Liver (tissue), 9 donors: ENCODE results near the gene NAV2. TPM values are rescaled to one million over a fixed set of nuclear protein-coding genes. Genes with fewer than 3 reads are reported as not detected.

Experiments used
- DNase-seq: peaks from one replicate; pipeline ENCODE4 v3.0.0-alpha.2; 2017; ENCODE audit warnings: low spot score
- H3K27ac ChIP-seq, 2 donors: one replicate each; pipeline ENCODE4 v1.7.0; 2013; ENCODE audit warnings: inconsistent platforms in 2 of 2, low read length in 2 of 2, control low read depth in 1 of 2, low read depth in 1 of 2, mild to moderate bottlenecking in 1 of 2
- H3K27me3 ChIP-seq, 4 donors: one replicate each; pipeline versions ENCODE4 v1.6.1 to v1.7.0; 2013; ENCODE audit warnings: low read length in 3 of 4, inconsistent platforms in 1 of 4, mild to moderate bottlenecking in 1 of 4, moderate library complexity in 1 of 4; ENCODE audit not compliant: control insufficient read depth in 4 of 4, insufficient read depth in 4 of 4
- H3K36me3 ChIP-seq, 4 donors: one replicate each; pipeline versions ENCODE4 v1.6.1 to v1.7.0; 2013; ENCODE audit warnings: low read length in 3 of 4, mild to moderate bottlenecking in 3 of 4, low read depth in 1 of 4, moderate library complexity in 1 of 4; ENCODE audit not compliant: control insufficient read depth in 4 of 4, insufficient read depth in 3 of 4
- H3K4me1 ChIP-seq, 4 donors: one replicate each; pipeline versions ENCODE4 v1.6.1 to v1.7.0; 2013; ENCODE audit warnings: low read length in 3 of 4, mild to moderate bottlenecking in 3 of 4, moderate library complexity in 1 of 4; ENCODE audit not compliant: control insufficient read depth in 4 of 4, insufficient read depth in 4 of 4
- H3K4me3 ChIP-seq, 3 donors: one replicate each; pipeline versions ENCODE4 v1.6.1 to v1.7.0; 2013; ENCODE audit warnings: low read length in 3 of 3, control low read depth in 1 of 3, low read depth in 1 of 3, mild to moderate bottlenecking in 1 of 3
- H3K9ac ChIP-seq, 2 donors: one replicate each; pipeline ENCODE4 v1.7.0; 2013; ENCODE audit warnings: low read length in 2 of 2, mild to moderate bottlenecking in 2 of 2, moderate library complexity in 2 of 2, control low read depth in 1 of 2, low read depth in 1 of 2
- H3K9me3 ChIP-seq, 4 donors: one replicate each; pipeline versions ENCODE4 v1.6.1 to v1.7.0; 2013; ENCODE audit warnings: low read length in 3 of 4; ENCODE audit not compliant: control insufficient read depth in 4 of 4
- ATF3 ChIP-seq: IDR thresholded peaks from 2 replicates; pipeline ENCODE4 v1.6.1; 2016; ENCODE audit warnings: antibody characterized with exemption
- EGR1 ChIP-seq, 2 donors: IDR thresholded peaks; 2 replicates each; pipeline ENCODE4 v1.6.1; 2016 to 2018; ENCODE audit warnings: antibody characterized with exemption in 2 of 2, low read depth in 2 of 2
- FOXA1 ChIP-seq: IDR thresholded peaks from 2 replicates; pipeline ENCODE4 v1.6.1; 2016; ENCODE audit warnings: antibody characterized with exemption
- FOXA2 ChIP-seq: IDR thresholded peaks from 2 replicates; pipeline ENCODE4 v1.6.1; 2016; ENCODE audit warnings: antibody characterized with exemption
- GABPA ChIP-seq, 2 donors: IDR thresholded peaks in 1 of 2; conservative IDR thresholded peaks in 1 of 2; 2 replicates each; pipeline ENCODE4 v1.6.1; 2016; ENCODE audit warnings: antibody characterized with exemption in 2 of 2, mild to moderate bottlenecking in 1 of 2, moderate library complexity in 1 of 2
- JUND ChIP-seq, 2 donors: IDR thresholded peaks; 2 replicates each; pipeline ENCODE4 v1.6.1; 2016; ENCODE audit warnings: antibody characterized with exemption in 2 of 2
- MAX ChIP-seq: IDR thresholded peaks from 2 replicates; pipeline ENCODE4 v1.6.1; 2016; ENCODE audit warnings: antibody characterized with exemption
- RAD21 ChIP-seq, 2 donors: IDR thresholded peaks; 2 replicates each; pipeline ENCODE4 v1.6.1; 2016; ENCODE audit warnings: antibody characterized with exemption in 2 of 2, mild to moderate bottlenecking in 2 of 2
- REST ChIP-seq: IDR thresholded peaks from 2 replicates; pipeline ENCODE4 v1.6.1; 2016; ENCODE audit warnings: antibody characterized with exemption, mild to moderate bottlenecking
- RXRA ChIP-seq, 2 donors: IDR thresholded peaks; 2 replicates each; pipeline ENCODE4 v1.6.1; 2017 to 2018; ENCODE audit warnings: antibody characterized with exemption in 2 of 2, mild to moderate bottlenecking in 1 of 2
- SP1 ChIP-seq: IDR thresholded peaks from 2 replicates; pipeline ENCODE4 v1.6.1; 2018; ENCODE audit warnings: antibody characterized with exemption, mild to moderate bottlenecking
- YY1 ChIP-seq: IDR thresholded peaks from 2 replicates; pipeline ENCODE4 v1.6.1; 2016; ENCODE audit warnings: antibody characterized with exemption, mild to moderate bottlenecking
- ZBTB33 ChIP-seq: IDR thresholded peaks from 2 replicates; pipeline ENCODE4 v1.6.1; 2016; ENCODE audit warnings: antibody characterized with exemption
- WGBS: extraction: QIAGEN DNeasy Blood & Tissue Kit; methylation state at CpG from one replicate; pipeline ENCODE4 v1.1.7; 2013; 5-methylcytosine and 5-hydroxymethylcytosine counted together
- polyA plus RNA-seq, 2 donors: library from polyadenylated mRNA; stranded (reverse) in 1 of 2; unstranded in 1 of 2; fragments of 200-250 nt in 1 of 2; fragments of >200 nt in 1 of 2; fragmentation: Nextera tagmentation in 1 of 2; extraction: Ambion mirVana in 1 of 2; gene quantifications; one replicate each; pipeline versions ENCODE4 v1.2.1 to v1.2.3, GENCODE V29; 2013 to 2015
- total RNA-seq, 2 donors: library from RNA; depleted of rRNA; stranded (reverse); fragments of >200 nt; gene quantifications; one replicate each; pipeline ENCODE4 v1.2.3, GENCODE V29; 2014
- donor health status: healthy.
- donor health status: healthy.
- donor health status: healthy.
- donor health status: healthy.
- donor health status: healthy.

NAV2 gene
- total and polyA plus RNA-seq, 4 donors, result 6.3 to 20.5 (median 11.6) TPM

- TF ChIP-seq MAX, result no peak
- no peak for TF ChIP-seq ZBTB33
- no peak for TF ChIP-seq FOXA1
- TF ChIP-seq RXRA (IDR thresholded peaks at IDR 0.05), result no peak
- no peak for TF ChIP-seq ATF3
- no peak for TF ChIP-seq GABPA (IDR thresholded peaks at IDR 0.05 in 1 of 2, conservative IDR thresholded peaks at IDR 0.05 in 1 of 2)
- TF ChIP-seq SP1, result no peak
- TF ChIP-seq RAD21 (IDR thresholded peaks at IDR 0.05), result no peak
- no peak for TF ChIP-seq EGR1 (IDR thresholded peaks at IDR 0.05; ENCODE audit: low read depth in 2 of 2)
- no peak for TF ChIP-seq FOXA2
- TF ChIP-seq YY1, result no peak
- no peak for TF ChIP-seq REST
- 96% methylated on average over 10 of the region's 10 CpGs for WGBS
- no peaks in the 10 kb centered on the region for H3K4me1 ChIP-seq
- H3K4me3 ChIP-seq, result no peak overlapping the region
- no peak overlapping the region for H3K9ac ChIP-seq
- no peaks in the 10 kb centered on the region for H3K9me3 ChIP-seq
- DNase-seq, result no peak
- peaks cover 6 to 77% (median 57%) of the 10 kb centered on the region in 4 donors for H3K36me3 ChIP-seq
- no peaks in the 10 kb centered on the region for H3K27me3 ChIP-seq
- H3K27ac ChIP-seq, result no peak overlapping the region
Measured at GRCh38 chr11:20105427-20105826, 392.8 kb downstream of the NAV2 start.

- Histone ChIP-seq H3K4me1 (no peaks in the 10 kb centered on the region), H3K9me3 (no peaks in the 10 kb centered on the region), H3K36me3 (peaks cover 4 to 47% (median 32%) of the 10 kb centered on the region in 4 donors), H3K27me3 (no peaks in the 10 kb centered on the region), H3K27ac (no peak overlapping the region), H3K4me3 (no peak overlapping the region), H3K9ac (no peak overlapping the region)
- 96% methylated on average over 9 of the region's 9 CpGs for WGBS
- TF ChIP-seq RXRA (IDR thresholded peaks at IDR 0.05), result no peak
- no peak for TF ChIP-seq FOXA1
- TF ChIP-seq REST, result no peak
- no peak for TF ChIP-seq ZBTB33
- TF ChIP-seq MAX, result no peak
- no peak for TF ChIP-seq JUND (IDR thresholded peaks at IDR 0.05)
- no peak for DNase-seq
Measured at GRCh38 chr11:20109731-20110445, 397.3 kb downstream of the NAV2 start.
